ENCODE data around the gene TFB1M. TPM values are rescaled to one million over a fixed set of nuclear protein-coding genes. Genes with fewer than 3 reads are reported as not detected.
A peak's percentile ranks its signal among the peaks of the same experiment; 100 is the strongest.

The TFB1M gene
- total RNA-seq, 2 experiments from 2014 or later, result 7.2 to 9.2 TPM

DNA sequence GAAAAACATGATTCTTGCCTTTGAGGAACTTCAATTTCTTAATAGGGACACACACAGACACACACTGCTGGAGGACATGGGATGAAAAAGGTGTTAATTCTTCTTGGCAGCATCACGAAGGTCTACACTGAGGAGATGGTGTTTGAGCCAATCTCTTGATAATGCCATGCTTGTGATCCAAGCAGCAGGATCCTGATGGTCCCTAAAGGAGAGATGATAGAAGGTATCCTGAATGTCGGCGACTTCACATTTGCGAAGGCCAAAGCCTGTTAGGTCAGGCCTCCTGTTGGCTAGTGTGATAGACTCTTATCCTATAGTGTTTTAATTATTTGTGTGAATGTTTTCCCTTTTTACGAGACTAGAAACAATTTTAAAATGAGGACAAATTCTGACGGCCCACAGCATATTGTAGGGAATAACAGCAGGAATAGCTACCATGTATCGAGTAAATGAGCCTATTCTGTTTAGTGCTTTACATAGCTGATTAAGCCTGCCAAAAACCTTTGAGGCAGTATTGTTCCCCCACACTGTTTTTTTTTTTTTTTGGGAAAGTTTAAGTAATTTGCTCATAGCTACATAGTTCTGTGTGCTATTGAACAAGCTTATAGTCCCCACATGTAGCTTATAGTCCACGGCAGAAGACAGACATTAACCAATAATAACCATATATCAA is 15.3 kb upstream of the TFB1M start:
- CTCF ChIA-PET, result interaction anchor here (0.6 kb wide), 1 partner anchor 14 kb away, joined by 3 read pairs; no protein-coding TSS in a partner anchor
- ATAC-seq (ENCODE audit: poor library complexity) (no peak), DNase-seq (no peak)
- no peaks in the 10 kb centered on the region for H3K36me3 ChIP-seq (ENCODE audit: insufficient read depth, low read length)
- Mint-ChIP-seq H3K4me3 (no peak overlapping the region), H3K27me3 (no peaks in the 10 kb centered on the region), H3K27ac (no peak overlapping the region), H3K4me1 (ENCODE audit: low read depth) (peaks cover 24% of the 10 kb centered on the region), H3K36me3 (ENCODE audit: low read depth) (no peaks in the 10 kb centered on the region), H3K9me3 (no peaks in the 10 kb centered on the region)
- H3K4me3 ChIP-seq (ENCODE audit: low read length), result no peak overlapping the region
- POLR2A ChIA-PET, result interaction anchor here (1.0 kb wide), 1 partner anchor 1067 kb away, joined by 3 read pairs; no protein-coding TSS in a partner anchor
- no peaks in the 10 kb centered on the region for H3K9me3 ChIP-seq (ENCODE audit: control insufficient read depth in 1 of 2, insufficient read depth in 1 of 2, low read length in 2 of 2)
- no peak overlapping the region for H3K27ac ChIP-seq (ENCODE audit: low read depth in 1 of 2, low read length in 2 of 2)
- H3K27me3 ChIP-seq (ENCODE audit: control insufficient read depth in 1 of 2, insufficient read depth in 2 of 2, low read length in 2 of 2), result no peaks in the 10 kb centered on the region
- TF ChIP-seq CTCF (IDR thresholded peaks at IDR 0.05), result no peak
- intact Hi-C loops (cut with DNase I, micrococcal nuclease), result loop anchor here (5.0 to 10.0 kb wide), 4 partner anchors 1065 to 1943 kb away; no protein-coding TSS in a partner anchor
- H3K4me1 ChIP-seq (ENCODE audit: insufficient read depth, low read length), result peaks cover 5% of the 10 kb centered on the region

- CTCF ChIA-PET, result no interaction called here
Measured at GRCh38 chr6:155328539-155329459, 14.5 kb upstream of the TFB1M start.

More at GRCh38 chr6:155328539-155329459, 14.5 kb upstream of the TFB1M start:
- no peak for ATAC-seq (ENCODE audit: poor library complexity)
- H3K4me3 Mint-ChIP-seq, result no peak overlapping the region
- intact Hi-C loops (cut with DNase I, micrococcal nuclease), result loop anchor here (5.0 to 10.0 kb wide), 4 partner anchors 1066 to 1944 kb away; no protein-coding TSS in a partner anchor
- POLR2A ChIA-PET, result interaction anchor here (1.0 kb wide), 1 partner anchor 1068 kb away, joined by 3 read pairs; no protein-coding TSS in a partner anchor
- Histone ChIP-seq H3K36me3 (ENCODE audit: insufficient read depth, low read length) (no peaks in the 10 kb centered on the region), H3K4me1 (ENCODE audit: insufficient read depth, low read length) (peaks cover 5% of the 10 kb centered on the region), H3K9me3 (ENCODE audit: control insufficient read depth in 1 of 2, insufficient read depth in 1 of 2, low read length in 2 of 2) (no peaks in the 10 kb centered on the region), H3K27me3 (ENCODE audit: control insufficient read depth in 1 of 2, insufficient read depth in 2 of 2, low read length in 2 of 2) (no peaks in the 10 kb centered on the region), H3K4me3 (ENCODE audit: low read length) (no peak overlapping the region), H3K27ac (ENCODE audit: low read depth in 1 of 2, low read length in 2 of 2) (no peak overlapping the region)
- H3K9me3 Mint-ChIP-seq, result no peaks in the 10 kb centered on the region
- H3K36me3 Mint-ChIP-seq (ENCODE audit: low read depth), result no peaks in the 10 kb centered on the region
- DNase-seq, result peak in 1 of 14 experiments; percentile 11
- no peak for TF ChIP-seq CTCF (IDR thresholded peaks at IDR 0.05)
- H3K4me1 Mint-ChIP-seq (ENCODE audit: low read depth), result peaks cover 21% of the 10 kb centered on the region
- no peaks in the 10 kb centered on the region for H3K27me3 Mint-ChIP-seq
- H3K27ac Mint-ChIP-seq, result no peak overlapping the region

Data from CD4-positive, alpha-beta T cell (primary cell).